GM11168 (cell line): ENCODE data around the gene GHRL.

Source experiments
- in situ Hi-C: fragments of 300-500 bp; cut with MboI; formaldehyde crosslinking; loops from one replicate; pipeline ENCODE4 v1.12.0; 2022; ENCODE audit warnings: low sequenced_read_pairs; ENCODE audit not compliant: unreplicated experiment

GHRL gene, protein sequence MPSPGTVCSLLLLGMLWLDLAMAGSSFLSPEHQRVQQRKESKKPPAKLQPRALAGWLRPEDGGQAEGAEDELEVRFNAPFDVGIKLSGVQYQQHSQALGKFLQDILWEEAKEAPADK

GRCh38 chr3:10292505-10293419 is at the start of gene GHRL:
Gene GHRL, minus strand, starts transcription at chr3:10292947. Its CDS starts 2,767 bp downstream, at chr3:10290180.
- in situ Hi-C loops: no loop called here

DNA sequence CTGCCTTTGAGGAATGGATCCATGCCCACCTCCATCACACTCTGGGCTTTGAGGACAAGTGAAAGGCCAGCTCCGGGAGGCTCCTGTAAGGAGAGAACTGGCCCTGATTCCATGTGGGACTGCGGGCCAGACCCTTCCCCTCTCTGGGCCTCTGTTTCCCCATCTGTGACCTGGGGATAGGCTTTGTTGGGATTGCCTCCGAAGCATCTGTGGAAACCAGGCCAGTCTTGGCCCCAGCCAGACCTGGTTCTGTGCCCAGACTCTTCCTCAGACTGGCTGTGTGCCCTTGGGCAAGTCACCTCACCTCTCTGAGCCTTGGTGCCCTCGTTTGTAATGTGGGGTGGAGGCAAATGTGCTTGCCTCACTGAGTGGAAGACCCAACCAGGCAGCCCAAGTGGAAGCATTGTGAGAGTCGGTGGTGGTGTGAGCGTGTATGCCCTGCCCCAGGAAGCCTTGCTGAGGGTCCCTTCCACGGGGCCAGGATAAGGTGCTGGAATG is 49.2 kb upstream of the GHRL start:
- in situ Hi-C loops: loop anchor here (10.0 kb wide), 1 partner anchor 403 kb away; no protein-coding TSS in a partner anchor

GRCh38 chr3:10340476-10340875 is 47.7 kb upstream of the GHRL start:
- in situ Hi-C loops: loop anchor here (10.0 kb wide), 1 partner anchor 404 kb away; no protein-coding TSS in a partner anchor

- in situ Hi-C loops: loop anchor here (10.0 kb wide), 1 partner anchor 405 kb away; no protein-coding TSS in a partner anchor
Observed at GRCh38 chr3:10340046-10340445, 47.3 kb upstream of the GHRL start.

DNA sequence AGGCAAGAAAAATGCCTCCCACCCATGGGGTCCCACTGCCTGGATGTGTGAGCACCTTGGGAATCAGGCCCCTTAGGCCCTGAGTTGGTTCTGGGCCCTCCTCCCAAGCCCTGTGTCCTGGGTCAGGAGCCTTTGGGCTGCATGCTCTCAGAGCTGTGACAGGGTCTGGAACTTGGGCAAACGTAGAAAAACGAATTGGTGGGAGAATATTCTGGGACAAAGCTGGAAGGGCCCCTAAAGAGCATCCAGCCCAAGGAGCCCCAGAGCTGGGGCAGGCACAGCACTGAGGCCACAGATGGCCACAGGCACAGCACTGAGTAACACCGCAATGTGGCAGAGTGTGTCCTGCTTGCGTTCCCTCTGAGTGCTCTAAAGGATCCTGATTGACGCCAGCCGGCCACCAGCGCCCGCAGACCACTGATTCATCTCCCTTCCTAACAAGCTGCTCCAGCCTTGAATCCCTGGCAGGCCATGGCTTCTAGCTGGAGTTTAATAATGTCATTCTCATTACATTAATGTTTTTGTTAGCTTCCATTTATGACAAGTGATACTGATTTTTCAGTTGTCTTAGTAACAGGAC is 46.7 kb upstream of the GHRL start:
- in situ Hi-C loops: no loop called here

DNA sequence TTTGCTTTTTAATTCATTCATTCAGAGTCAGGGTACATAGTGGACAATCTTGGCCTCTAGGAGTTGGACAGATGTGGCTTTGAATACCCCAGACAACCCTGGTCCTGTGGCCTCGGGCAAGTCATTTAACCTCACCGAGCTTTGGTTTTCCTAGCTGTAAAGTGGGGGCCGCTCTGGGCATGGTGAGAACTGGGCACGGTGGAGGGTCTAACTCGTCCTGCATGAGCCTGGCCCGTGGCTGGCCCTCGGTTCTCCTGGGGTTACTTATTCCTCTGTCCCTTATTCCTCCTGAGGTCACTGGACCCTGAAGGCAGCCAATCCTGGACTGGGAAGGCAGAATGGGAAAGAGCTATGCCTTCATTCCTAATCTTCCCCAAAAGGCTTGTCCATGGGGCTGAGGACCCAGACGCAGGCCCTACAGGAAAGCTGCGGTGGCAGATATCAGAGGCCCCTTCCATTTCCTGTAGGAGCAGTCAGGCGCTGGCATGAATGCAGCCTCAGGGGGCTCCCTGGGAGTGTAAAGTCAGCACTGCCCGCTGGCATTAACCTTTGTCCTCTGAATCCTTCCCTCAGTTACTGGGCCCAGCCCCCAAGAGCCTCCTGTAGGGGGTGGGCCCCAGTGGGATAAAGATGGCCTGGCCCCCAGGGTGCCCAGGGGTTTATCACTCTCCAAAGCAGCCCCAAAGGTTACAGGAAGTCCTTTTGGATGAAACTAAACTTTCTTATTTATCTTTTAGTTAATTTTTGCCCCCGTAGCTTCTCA is 46.0 kb upstream of the GHRL start:
- in situ Hi-C loops: no loop called here

DNA sequence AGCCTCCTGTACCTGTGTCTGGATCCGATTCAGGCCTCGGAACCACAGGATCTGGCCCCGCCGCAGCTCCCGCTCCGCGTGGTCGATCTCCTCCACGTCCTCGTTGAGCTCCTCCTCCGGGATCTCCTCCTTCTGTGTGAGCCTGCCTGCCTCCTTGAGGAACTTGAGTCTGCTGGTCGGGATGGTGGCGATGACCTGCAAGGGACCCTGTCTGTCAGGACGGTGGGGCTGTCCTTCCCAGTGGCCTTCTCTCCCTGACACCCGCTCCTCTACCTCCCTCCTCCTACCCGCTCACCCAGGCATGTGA is 45.4 kb upstream of the GHRL start:
- in situ Hi-C loops: no loop called here

DNA sequence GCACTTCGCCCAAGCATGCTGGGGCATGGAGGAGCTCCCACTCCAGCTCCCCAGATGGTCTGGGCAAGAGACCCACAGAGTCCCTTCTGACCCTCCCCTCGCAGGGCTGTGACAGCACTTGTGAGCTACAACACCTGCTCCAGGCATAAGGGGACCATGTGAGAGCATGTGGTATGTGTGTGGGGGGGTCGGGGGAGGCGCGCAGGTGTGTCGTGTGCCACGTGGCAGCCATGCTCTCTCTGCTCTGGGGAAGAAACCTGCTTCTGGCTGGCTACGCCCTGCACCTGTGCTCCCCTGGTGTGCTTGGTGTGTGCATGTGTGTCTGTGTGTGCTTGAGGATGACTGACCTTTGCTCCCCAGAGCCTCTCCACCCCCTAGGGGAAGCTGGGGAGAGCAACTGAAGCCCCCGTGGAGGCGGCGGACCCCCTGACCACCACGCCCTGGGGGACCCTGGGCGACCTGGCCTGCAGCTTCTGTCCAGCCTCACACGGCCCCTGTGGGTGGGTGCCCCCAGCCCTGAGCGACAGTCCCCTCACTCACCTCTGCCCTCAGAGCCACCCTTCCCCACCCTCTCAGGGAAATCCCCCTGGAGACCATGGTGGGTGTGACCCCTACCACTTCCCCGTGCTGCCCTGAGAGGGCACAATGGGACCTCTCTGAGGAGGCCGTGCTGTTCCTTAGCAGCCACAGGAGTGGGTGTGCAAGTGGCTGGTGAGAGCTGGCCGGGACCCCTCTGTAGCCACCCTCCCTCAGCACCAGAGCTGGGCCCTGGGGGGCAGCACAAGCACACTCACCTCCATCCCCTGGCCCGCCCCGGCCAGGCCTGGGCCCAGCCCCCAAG is 44.8 kb upstream of the GHRL start:
- in situ Hi-C loops: no loop called here

DNA sequence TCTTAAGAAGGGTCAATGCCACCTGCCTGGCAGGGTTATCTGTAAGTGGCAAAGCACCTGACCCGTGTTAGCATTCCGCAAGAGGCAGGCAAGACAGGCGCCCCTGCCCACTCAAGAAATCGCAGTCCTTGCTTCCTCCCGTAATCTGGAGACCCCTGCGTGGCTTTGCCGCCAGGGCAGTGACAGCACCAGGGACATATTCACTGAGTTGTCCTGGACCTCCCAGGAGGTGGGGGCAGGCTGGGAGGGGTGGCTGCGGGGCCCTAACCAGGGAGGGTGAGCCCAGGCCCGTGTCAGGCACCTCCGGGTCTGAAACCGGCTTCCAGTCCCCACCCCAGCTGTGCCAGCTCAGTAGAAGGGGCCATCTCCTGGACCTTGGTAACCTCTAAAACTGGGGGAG is 44.0 kb upstream of the GHRL start:
- in situ Hi-C loops: no loop called here

GRCh38 chr3:10335871-10336622 is 43.3 kb upstream of the GHRL start:
- in situ Hi-C loops: no loop called here

DNA sequence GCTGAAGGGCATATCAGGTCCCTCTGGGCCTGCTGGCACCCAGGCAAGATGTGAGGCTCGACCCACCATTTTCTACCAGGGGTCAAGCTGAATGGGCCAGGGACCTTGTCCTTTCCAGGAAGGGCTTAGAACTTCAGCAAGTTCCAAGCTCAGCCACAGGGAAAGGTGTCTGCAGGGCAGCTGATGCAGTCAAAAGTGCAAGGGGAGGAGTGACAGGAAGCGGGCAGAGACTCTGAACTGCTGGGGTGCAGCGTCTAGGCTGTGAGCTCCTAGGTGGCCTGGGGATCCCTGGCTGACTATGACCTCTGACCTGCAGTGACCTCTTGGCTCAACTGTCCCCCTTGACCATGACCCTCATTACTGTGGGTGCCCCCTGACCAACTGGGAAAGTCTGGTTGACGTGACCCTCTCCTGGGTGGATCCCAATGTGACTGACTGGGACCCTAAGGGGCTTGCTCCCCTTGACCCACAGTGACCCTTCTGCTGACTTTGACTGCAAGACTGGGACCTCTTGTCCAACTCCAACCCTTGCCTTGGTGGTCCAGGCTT is 42.5 kb upstream of the GHRL start:
- in situ Hi-C loops: no loop called here

- in situ Hi-C loops: no loop called here
Observed at GRCh38 chr3:10334459-10334858, 41.7 kb upstream of the GHRL start.

DNA sequence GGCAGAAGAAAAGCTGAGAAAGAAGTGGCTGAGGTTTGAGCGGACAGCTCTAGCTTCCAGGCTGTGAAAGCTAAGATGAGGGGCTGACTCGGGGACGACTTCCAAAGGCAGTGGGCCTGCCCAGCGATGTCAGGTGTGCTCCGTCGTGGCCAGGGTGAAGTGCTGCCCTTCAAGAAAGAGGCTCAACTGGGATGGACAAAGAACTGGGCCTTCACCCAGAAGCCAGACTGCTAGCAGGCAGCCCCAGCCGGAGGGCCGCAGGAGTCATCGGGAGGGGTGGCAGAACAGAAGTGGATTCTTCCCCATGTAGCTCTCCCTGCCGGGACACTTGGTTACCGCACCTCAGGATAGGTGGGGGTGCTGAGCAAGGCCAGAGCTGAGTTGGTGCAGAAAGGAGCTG is 41.3 kb upstream of the GHRL start:
- in situ Hi-C loops: no loop called here

DNA sequence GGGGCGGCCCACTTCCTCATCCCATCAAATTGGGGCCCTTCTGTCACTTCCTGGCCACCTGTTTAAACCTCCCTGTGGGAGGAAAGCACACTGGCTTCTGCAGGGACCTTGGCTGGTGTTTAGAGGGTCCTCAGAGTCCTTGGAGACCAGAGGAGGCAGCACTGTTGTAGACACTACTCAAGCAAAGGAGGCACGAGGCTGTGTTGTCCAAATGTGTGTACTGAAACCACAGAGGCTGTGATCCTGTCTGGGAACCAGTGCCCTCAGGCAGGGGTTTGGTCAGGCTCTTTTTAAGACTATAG is 40.6 kb upstream of the GHRL start:
- in situ Hi-C loops: no loop called here

GRCh38 chr3:10332481-10333348 is 40.0 kb upstream of the GHRL start:
- in situ Hi-C loops: no loop called here

GRCh38 chr3:10331320-10331719 is 38.6 kb upstream of the GHRL start:
- in situ Hi-C loops: no loop called here

- in situ Hi-C loops: no loop called here
Observed at GRCh38 chr3:10330319-10330718, 37.6 kb upstream of the GHRL start.

GRCh38 chr3:10329495-10330015 is 36.8 kb upstream of the GHRL start:
- in situ Hi-C loops: no loop called here
